ENCODE results near the gene TAF10.

DNA sequence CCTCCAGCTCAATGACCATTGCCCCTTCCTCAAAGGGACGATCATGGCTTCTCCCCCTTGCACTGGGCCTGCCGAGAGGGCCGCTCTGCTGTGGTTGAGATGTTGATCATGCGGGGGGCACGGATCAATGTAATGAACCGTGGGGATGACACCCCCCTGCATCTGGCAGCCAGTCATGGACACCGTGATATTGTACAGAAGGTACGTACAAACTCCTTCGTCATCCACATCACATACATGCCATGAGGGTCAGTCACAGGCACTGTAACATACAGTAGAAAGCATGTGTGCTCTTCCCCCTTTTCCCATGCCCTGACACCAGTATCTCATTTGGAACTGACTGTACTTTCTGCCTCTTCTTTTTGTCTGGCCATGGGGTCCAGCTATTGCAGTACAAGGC, 4.0 kb downstream of the TAF10 start:
- TF ChIP-seq CTCF (IDR thresholded peaks at IDR 0.05; ENCODE audit: low read length) (no peak), EZH2 (optimal IDR thresholded peaks at IDR 0.05; ENCODE audit: low read depth, low read length) (no peak)
